GM12892 (cell line): ENCODE measurements around the gene SMAD6.

ENCODE experiments used
- POLR2A ChIP-seq: IDR thresholded peaks from 2 replicates; pipeline ENCODE4 v1.6.1; 2011; ENCODE audit warnings: low read depth, low read length, control low read depth
- POLR2AphosphoS5 ChIP-seq: IDR thresholded peaks from 2 replicates; pipeline ENCODE4 v1.6.1; 2011; ENCODE audit warnings: low read depth, low read length, control low read depth
- TAF1 ChIP-seq: IDR thresholded peaks from 2 replicates; pipeline ENCODE4 v1.6.1; 2011; ENCODE audit warnings: low read depth, mild to moderate bottlenecking, control low read depth, low read length, borderline replicate concordance

DNA sequence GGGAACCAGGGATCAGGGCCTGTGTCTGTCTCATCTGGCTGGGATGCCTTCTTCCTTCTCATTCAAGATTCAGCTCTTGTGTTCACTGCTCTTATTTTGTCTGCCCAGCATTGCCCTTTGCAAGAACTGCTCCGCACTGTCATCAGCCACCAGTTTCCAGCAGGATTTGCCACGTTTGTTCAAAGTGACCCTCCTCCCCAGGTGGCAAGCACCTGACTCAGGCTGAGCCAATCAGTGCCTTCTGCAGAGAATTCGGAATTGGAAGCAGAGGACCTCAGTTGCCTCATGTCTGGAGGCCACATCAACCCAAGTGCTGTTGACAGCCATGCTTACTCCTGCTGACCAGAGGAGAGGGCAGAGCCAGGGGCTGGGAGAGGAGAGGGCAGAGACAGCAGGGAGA is 124.5 kb downstream of the SMAD6 start:
- TF ChIP-seq POLR2A (no peak), POLR2AphosphoS5 (no peak), TAF1 (no peak)
